PC-9 (cell line): ENCODE data around the gene EGR1.

Source experiments
- CTCF ChIP-seq: fragments of 200-600 bp; sonication (generic); conservative IDR thresholded peaks from 2 replicates; pipeline ENCODE4 v1.6.1; 2017; ENCODE audit warnings: mixed run types, antibody characterized with exemption, mild to moderate bottlenecking, moderate library complexity
- EZH2 ChIP-seq: fragments of 200-600 bp; sonication (generic); IDR thresholded peaks from 2 replicates; pipeline ENCODE4 v1.8.0; 2017; ENCODE audit warnings: antibody characterized with exemption, low read depth

GRCh38 chr5:138444078-138444773 is 21.1 kb upstream of the EGR1 start:
- no peak for TF ChIP-seq CTCF
- no peak for TF ChIP-seq EZH2
